ENCODE data around the gene PLCG1. TPM values are rescaled to one million over a fixed set of nuclear protein-coding genes. Genes with fewer than 3 reads are reported as not detected.
A peak's percentile ranks its signal among the peaks of the same experiment; 100 is the strongest.
"Not testable (repeated sequence)": the region's sequence is repeated elsewhere in the genome, so short reads cannot be mapped to it uniquely, and the experiment has no call there.

PLCG1 gene
- total and polyA plus RNA-seq, 9 of the 15 experiments (the other 6 are each of a cell fraction or from before 2014, with no cell fraction given), result 1.7 to 67.0 (median 34.8) TPM

GRCh38 chr20:41128317-41128716 lies 9.0 kb upstream of the PLCG1 start:
- H3K9ac ChIP-seq (ENCODE audit: insufficient read depth in 1 of 2, low read depth in 2 of 2, low read length in 2 of 2); H3K79me2 ChIP-seq (ENCODE audit: control insufficient read depth, insufficient read depth, low read length); H3K9me3 ChIP-seq (replicated peaks; ENCODE audit: control insufficient read depth, insufficient read depth, low read depth, low read length); H3K27ac ChIP-seq (ENCODE audit: extremely low read depth, low read depth, low read length); FAIRE-seq; H3K4me3 ChIP-seq; CTCF ChIA-PET (ENCODE audit: low intra/inter-chr PET ratio); H3K4me2 ChIP-seq (ENCODE audit: insufficient read depth, low read length); H2AFZ ChIP-seq (ENCODE audit: low read depth, low read length); intact Hi-C loops (cut with micrococcal nuclease); H3K4me1 ChIP-seq (replicated peaks in 1 of 2; ENCODE audit: control insufficient read depth in 2 of 2, insufficient read depth in 2 of 2, low read length in 2 of 2); H3K27me3 ChIP-seq (ENCODE audit: control insufficient read depth in 2 of 2, insufficient read depth in 2 of 2, low read length in 2 of 2); H4K20me1 ChIP-seq (replicated peaks; ENCODE audit: control insufficient read depth, insufficient read depth, low read length); ATAC-seq; in situ Hi-C loops (cut with MboI); BruUV-seq (replicated peaks); H3K9me1 ChIP-seq (ENCODE audit: control insufficient read depth, insufficient read depth, low read length); DNase-seq (ENCODE audit: extremely low read depth in 1 of 4, low spot score in 3 of 4): not testable (repeated sequence)
- WGBS (ENCODE audit: insufficient coverage, low coverage, missing lambda C conversion rate), result no CpG with 5 or more reads among the region's 3 CpGs
- peak; percentile 69 for TF ChIP-seq NFIC (IDR thresholded peaks at IDR 0.05)
- POLR2A ChIA-PET, result interaction anchor here (1.0 kb wide), 1 partner anchor 137 kb away, joined by 3 read pairs; no protein-coding TSS in a partner anchor
- peaks cover 27% of the 10 kb centered on the region; the same call in 2 of the 3 replicates for H3K36me3 ChIP-seq (ENCODE audit: control insufficient read depth, insufficient read depth, low read length)

- no peak overlapping the region for H2AFZ ChIP-seq (ENCODE audit: low read depth, low read length)
- H3K79me2 ChIP-seq (ENCODE audit: control insufficient read depth, insufficient read depth, low read length), result no peaks in the 10 kb centered on the region
- peaks cover 10 to 16% of the 10 kb centered on the region in 2 experiments; a peak in 4 of 5 replicates for H3K4me1 ChIP-seq (replicated peaks in 1 of 2; ENCODE audit: control insufficient read depth in 2 of 2, insufficient read depth in 2 of 2, low read length in 2 of 2)
- TF ChIP-seq ZNF449 (CRISPR knock-in tag; IDR thresholded peaks at IDR 0.05) (no peak), RB1 (IDR thresholded peaks at IDR 0.05; ENCODE audit: low read depth) (no peak), CBFA2T3 (IDR thresholded peaks at IDR 0.05) (0 out of 2 replicates have a peak, but pooled peaks have one; percentile 6), CBFA2T2 (conservative IDR thresholded peaks at IDR 0.05) (0 out of 2 replicates have a peak, but pooled peaks have one; percentile 11)
- BruUV-seq (replicated peaks), result no TSS peak
- DNase-seq (ENCODE audit: extremely low read depth in 1 of 4, low spot score in 3 of 4) (no peak), ATAC-seq (no peak), FAIRE-seq (no peak)
- no peaks in the 10 kb centered on the region for H3K9me1 ChIP-seq (ENCODE audit: control insufficient read depth, insufficient read depth, low read length)
- no peaks in the 10 kb centered on the region for H3K27me3 ChIP-seq (ENCODE audit: control insufficient read depth in 2 of 2, insufficient read depth in 2 of 2, low read length in 2 of 2)
- H3K27ac ChIP-seq (ENCODE audit: extremely low read depth, low read depth, low read length), result no peak overlapping the region
- H3K4me3 ChIP-seq, result no peak overlapping the region
- H3K4me2 ChIP-seq (ENCODE audit: insufficient read depth, low read length), result no peak overlapping the region
- intact Hi-C loops (cut with micrococcal nuclease) (no loop called here), in situ Hi-C loops (cut with MboI) (no loop called here)
- no peaks in the 10 kb centered on the region for H3K9me3 ChIP-seq (replicated peaks; ENCODE audit: control insufficient read depth, insufficient read depth, low read depth, low read length)
- POLR2A ChIA-PET, result no interaction called here
- H4K20me1 ChIP-seq (replicated peaks; ENCODE audit: control insufficient read depth, insufficient read depth, low read length), result no peaks in the 10 kb centered on the region
- 38% methylated on average over 5 of the region's 5 CpGs for WGBS (ENCODE audit: insufficient coverage, low coverage, missing lambda C conversion rate)
- H3K9ac ChIP-seq (ENCODE audit: insufficient read depth in 1 of 2, low read depth in 2 of 2, low read length in 2 of 2), result no peak overlapping the region
- H3K36me3 ChIP-seq (ENCODE audit: control insufficient read depth, insufficient read depth, low read length), result no peaks in the 10 kb centered on the region; the same call in 2 of the 3 replicates
- CTCF ChIA-PET (ENCODE audit: low intra/inter-chr PET ratio), result no interaction called here
Measured at GRCh38 chr20:41131594-41132387, 5.6 kb upstream of the PLCG1 start.
